Measurements from ENCODE around the gene ASXL1.

GRCh38 chr20:32440758-32441078 is 82.6 kb downstream of the ASXL1 start:
- no peak for TF ChIP-seq CTCF (IDR thresholded peaks at IDR 0.05)
- no peak for TF ChIP-seq EZH2 (IDR thresholded peaks at IDR 0.05; ENCODE audit: borderline replicate concordance, insufficient read depth, low read depth, low read length, poor library complexity, severe bottlenecking)
